HuH-7 (cell line): ENCODE results near the gene TCERG1L.

Experiments used
- DNase-seq: peaks from one replicate; pipeline ENCODE4 v3.0.0; 2011; ENCODE audit warnings: low spot score

TCERG1L gene

GRCh38 chr10:131207176-131207575 is 104.3 kb downstream of the TCERG1L start:
- DNase-seq, result no peak

DNA sequence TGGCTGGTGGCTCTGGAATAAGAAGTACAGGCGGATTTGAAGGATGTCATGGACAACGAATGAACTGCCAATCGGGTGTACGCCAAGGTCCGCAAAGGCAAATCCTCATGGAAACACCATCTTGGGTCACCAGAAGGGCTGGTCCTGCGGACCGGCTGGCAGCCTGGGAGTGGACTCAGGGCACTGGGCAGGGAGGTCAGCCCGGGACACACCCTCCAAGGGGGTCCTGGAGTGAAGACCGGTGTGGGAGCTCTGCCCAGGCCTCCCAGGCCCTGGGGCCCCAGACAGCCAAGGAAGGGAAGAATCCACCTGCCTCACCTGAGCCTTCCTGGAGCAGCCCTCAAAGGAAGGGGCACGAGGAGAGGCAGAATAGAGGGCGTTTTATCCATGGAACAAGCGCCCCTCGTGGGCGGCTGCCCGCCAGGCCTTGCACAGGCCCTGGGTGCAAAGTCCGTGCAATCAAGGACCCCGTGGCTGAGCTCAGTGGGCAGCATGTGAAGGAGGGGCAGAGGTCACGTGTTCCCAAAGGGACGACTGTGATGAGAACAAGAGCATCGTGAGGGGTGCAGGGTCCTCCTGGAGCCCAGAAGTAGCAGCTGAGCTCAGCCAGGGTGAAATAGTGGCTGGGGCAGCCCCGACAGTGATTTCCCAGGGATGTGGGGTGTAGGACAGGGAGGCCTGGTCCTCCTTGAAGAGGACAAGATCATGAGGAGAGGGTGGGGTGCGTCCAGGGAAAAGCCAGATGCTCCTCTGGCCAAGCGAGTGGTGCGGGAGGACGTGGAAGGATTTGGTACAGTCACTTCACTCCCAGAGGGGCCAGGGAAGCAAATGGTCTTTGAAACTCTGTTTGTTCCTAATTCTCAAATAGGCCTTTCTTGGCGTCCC is 105.2 kb downstream of the TCERG1L start:
- no peak for DNase-seq

DNA sequence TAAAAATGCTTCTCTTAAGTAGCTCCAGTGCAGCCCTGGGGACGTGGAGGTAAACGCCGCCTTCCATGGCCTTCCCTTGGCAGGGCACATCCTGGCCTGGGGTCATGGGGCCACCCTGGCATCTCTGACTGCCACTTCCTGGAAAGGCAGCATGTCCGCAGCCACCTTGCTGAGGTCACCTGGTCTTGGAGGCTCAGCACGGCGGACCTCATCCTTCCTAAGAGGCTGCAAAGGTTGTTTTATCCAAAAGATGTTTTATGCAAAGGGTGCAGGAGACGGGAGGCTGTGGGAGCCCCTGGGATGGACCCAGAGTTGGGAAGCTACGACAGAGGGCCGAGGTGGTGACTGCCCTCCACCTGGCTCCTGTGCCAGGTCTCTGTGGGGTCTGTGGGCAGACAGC is 106.0 kb downstream of the TCERG1L start:
- DNase-seq, result no peak

- DNase-seq, result no peak
Measured at GRCh38 chr10:131204406-131205152, 106.9 kb downstream of the TCERG1L start.

- no peak for DNase-seq
Measured at GRCh38 chr10:131203456-131204357, 107.8 kb downstream of the TCERG1L start.

DNA sequence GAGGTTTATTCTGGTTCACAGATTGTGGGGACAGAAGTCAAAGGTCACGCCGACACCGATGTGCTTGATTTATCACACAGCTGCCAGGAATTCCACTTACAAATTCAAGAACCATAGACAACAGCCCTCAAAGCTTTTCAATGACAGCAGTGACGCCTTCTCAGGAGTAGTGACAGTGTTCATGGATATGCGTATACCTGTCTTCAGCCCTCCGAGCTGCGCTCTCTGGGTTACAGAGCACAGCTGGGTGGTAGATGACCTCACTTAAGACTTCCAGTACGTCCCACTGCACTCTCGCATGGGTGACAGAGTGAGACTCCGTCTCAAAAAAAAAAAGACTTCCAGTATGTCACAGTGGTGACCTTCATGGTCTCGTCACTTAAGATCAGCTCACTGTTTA is 108.5 kb downstream of the TCERG1L start:
- DNase-seq, result no peak

DNA sequence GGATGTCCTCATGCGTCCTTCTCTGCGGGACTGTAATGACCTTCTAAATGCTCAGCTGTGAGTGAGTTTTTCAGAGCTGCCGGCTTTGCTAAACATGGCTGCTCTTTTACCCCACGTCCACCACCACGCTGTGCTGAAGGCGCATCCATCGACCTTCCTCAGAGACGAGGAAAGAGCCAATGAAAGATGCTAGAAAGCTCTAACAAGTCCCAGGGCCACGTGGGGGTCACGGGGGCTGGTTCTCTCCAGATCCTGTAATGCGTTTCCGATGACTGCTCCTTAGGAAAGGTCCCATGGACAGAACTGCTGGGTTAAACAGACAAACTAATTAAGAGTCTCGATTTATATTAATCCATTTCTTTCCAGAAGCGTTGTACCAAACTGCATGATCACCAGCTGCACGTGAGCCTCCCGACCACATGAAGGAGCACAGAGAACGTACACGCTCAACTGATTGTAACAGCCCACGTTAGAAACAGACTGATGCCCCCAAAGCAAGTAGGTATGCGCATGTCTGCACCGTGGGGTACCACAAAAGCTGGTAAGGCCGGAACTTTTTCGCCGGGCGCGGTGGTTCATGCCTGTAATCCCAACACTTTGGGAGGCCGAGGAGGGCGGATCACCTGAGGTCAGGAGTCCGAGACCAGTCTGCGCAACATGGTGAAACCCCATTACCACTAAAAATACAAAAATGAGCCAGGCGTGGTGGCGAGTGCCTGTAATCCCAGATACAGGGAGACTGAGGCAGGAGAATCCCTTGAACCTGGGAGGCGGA is 109.6 kb downstream of the TCERG1L start:
- DNase-seq, result no peak

- no peak for DNase-seq
Measured at GRCh38 chr10:131200856-131201470, 110.6 kb downstream of the TCERG1L start.

DNA sequence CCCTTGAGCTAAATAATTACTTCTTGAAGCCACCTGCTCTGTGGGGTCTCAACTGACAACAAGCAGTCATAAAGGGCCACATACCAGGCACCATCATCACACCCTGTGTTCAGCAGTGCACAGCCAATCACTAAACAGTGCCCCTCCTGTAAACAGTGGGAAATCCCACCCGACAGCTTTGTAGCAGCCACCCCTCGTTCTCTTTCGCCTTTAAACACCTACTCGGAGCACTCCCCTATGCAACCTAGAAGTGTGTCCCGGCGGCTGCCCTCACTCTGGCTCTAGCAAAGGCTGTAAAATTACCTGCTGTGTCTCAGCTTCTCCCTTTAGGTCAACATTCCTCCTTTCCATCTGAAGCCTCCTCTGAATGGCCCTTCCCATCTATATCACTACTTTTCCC is 111.9 kb downstream of the TCERG1L start:
- DNase-seq, result no peak

DNA sequence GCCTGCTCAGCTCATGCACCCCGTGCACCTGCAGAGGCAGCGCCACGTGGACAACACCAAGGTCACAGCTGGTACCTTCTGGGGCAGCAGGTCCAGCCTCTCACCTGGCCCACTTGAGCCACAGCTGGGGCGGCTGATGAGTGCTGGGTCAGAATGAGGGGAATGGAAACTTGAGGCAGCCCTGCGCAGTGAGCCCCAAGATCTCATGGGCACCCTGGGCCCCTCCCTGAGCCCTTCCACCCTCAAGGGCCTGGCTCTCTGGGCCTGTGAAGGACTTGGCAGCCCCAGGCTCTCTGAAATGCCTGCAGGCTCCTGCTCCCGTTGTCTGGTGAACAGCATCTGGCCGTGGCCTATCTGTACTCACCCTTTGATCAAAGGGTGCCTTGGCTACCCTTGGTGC is 112.7 kb downstream of the TCERG1L start:
- no peak for DNase-seq

DNA sequence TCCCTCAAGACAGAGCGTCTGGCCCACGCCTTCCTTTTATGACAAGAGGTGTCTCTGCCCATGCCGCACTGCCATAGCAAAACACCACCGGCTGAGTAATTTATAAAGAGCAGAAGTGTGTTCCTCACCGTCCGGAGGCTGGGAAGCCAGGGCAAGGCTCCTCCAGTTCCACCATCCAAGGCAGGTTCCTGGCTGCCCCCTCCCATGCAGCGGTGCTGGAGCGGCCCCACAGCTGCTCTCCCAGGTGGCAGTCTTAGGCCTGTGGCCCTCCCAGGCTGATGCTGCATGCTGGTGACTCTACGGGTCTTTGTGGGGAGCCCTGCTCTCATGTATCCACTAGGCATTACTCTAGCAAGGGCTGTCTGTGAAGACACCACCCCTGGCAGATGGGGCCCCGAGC is 113.1 kb downstream of the TCERG1L start:
- DNase-seq, result no peak

GRCh38 chr10:131196176-131196885 is 115.2 kb downstream of the TCERG1L start:
- no peak for DNase-seq

- DNase-seq, result no peak
Measured at GRCh38 chr10:131195558-131196159, 115.9 kb downstream of the TCERG1L start.

DNA sequence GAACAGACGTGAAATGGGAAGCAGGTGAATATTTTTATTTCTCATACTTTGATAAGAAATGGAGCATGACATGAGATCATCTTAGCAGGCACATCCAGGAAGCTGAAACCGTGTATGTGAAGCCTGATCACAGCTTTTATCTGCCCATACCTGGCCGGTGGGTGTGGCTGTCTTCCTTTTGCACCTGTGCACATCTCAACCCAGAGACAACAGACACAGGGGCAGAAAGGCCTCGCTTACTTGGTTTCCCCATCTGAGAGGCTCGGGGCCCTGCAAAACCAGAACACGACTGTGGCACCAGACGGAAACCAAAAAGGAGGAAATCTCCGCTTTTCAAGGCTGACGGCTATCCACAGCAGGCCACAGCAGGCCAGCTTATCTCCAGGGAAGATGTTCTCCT is 116.4 kb downstream of the TCERG1L start:
- no peak for DNase-seq

GRCh38 chr10:131193923-131194322 is 117.6 kb downstream of the TCERG1L start:
- no peak for DNase-seq

- no peak for DNase-seq
Measured at GRCh38 chr10:131188494-131188893, 123.0 kb downstream of the TCERG1L start.

DNA sequence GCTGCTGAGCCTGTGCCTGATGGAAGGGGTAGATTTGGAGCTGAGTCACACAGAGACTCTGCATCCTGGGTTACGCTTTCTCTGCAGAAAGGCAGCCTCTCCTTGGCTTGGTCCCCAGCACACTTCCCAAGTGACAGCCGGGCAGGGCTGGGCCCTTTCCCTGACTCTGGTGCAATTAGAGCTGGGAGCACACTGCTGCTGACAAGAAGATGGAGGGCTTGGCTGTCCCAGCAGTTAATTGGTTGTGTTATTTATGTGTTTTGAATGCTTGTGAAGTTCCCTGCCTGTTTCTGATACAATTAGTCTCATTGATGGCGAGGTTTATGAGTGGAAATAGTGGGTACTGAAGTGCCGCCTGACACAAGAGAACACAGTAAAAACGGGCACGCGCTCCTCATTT is 123.6 kb downstream of the TCERG1L start:
- DNase-seq, result no peak

DNA sequence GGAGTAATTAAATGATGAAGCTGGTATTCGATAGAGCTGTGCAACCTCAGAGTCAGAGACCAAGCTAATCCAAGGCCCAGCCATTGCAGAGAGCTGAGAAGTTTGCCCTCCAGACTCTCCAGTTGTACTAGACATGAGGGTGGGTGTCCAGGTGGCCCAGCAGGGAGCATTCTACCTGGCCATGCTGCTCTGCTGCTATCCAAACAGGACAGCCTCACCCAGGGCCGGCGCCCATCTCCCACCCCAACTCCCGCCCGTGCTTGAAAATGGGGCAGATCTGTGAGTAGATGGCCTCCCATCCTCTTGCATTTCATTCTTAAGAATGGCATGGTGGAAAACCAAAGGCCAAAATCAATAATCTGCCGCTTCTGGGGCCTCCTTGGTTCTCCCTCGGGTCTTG is 124.2 kb downstream of the TCERG1L start:
- DNase-seq, result no peak

GRCh38 chr10:131186547-131187253 is 124.8 kb downstream of the TCERG1L start:
- DNase-seq, result no peak
